Upper lobe of left lung (tissue), 6 donors: ENCODE results near the gene GLS. TPM values are rescaled to one million over a fixed set of nuclear protein-coding genes. Genes with fewer than 3 reads are reported as not detected.
"Not testable (repeated sequence)": the region's sequence is repeated elsewhere in the genome, so short reads cannot be mapped to it uniquely, and the experiment has no call there.

Experiments used
- ATAC-seq, 2 donors: fragments of 200-7000 bp; cut with Tn5 transposase; one replicate each; pipeline ENCODE4 v1.9.1; 2022; ENCODE audit warnings: mild to moderate bottlenecking in 2 of 2, moderate library complexity in 2 of 2; ENCODE audit not compliant: low FRiP score in 2 of 2
- DNase-seq, 2 donors: peaks; one replicate each; pipeline ENCODE4 v3.0.0-alpha.2; 2019 to 2020
- H3K27ac ChIP-seq, 4 donors: fragments of 200-600 bp; sonication (generic); one replicate each; pipeline ENCODE4 v1.5.1; 2016 to 2019
- H3K27me3 ChIP-seq, 4 donors: fragments of 200-600 bp; sonication (generic); one replicate each; pipeline ENCODE4 v1.5.1; 2017 to 2019
- H3K36me3 ChIP-seq, 4 donors: fragments of 200-600 bp; sonication (generic); one replicate each; pipeline ENCODE4 v1.5.1; 2016 to 2019
- H3K4me1 ChIP-seq, 4 donors: fragments of 200-600 bp; sonication (generic); one replicate each; pipeline ENCODE4 v1.5.1; 2018 to 2019
- H3K4me3 ChIP-seq, 4 donors: fragments of 200-600 bp; sonication (generic); one replicate each; pipeline ENCODE4 v1.5.1; 2017 to 2019; ENCODE audit warnings: mild to moderate bottlenecking in 2 of 4, moderate library complexity in 1 of 4
- H3K9me3 ChIP-seq, 4 donors: fragments of 200-600 bp; sonication (generic); one replicate each; pipeline ENCODE4 v1.5.1; 2018 to 2019
- CTCF ChIP-seq, 6 experiments: fragments of 450-650 bp in 4 of 6; fragments of 200-600 bp in 2 of 6; sonication (generic) in 2 of 6; IDR thresholded peaks; one replicate each; pipeline ENCODE4 v1.5.1; 2016 to 2019; ENCODE audit warnings: antibody characterized with exemption in 6 of 6
- EP300 ChIP-seq, 4 donors: sonication (generic); formaldehyde crosslinking; IDR thresholded peaks; one replicate each; pipeline ENCODE4 v1.5.1; 2017; ENCODE audit warnings: antibody characterized with exemption in 4 of 4, control low read depth in 2 of 4
- POLR2A ChIP-seq, 4 donors: fragments of 450-650 bp; IDR thresholded peaks; one replicate each; pipeline ENCODE4 v1.5.1; 2016 to 2017; ENCODE audit warnings: antibody characterized with exemption in 4 of 4, mild to moderate bottlenecking in 2 of 4
- POLR2AphosphoS5 ChIP-seq, 2 donors: sonication (generic); formaldehyde crosslinking; IDR thresholded peaks; one replicate each; pipeline ENCODE4 v1.5.1; 2017; ENCODE audit warnings: antibody characterized with exemption in 2 of 2
- WGBS, 2 donors: methylation state at CpG; one replicate each; pipeline ENCODE4 v1.1.5; 2017 to 2018; 5-methylcytosine and 5-hydroxymethylcytosine counted together
- total RNA-seq, 6 donors: library from RNA; depleted of rRNA in 4 of 6; stranded (reverse); fragments of >200 nt in 4 of 6; gene quantifications; one replicate each; pipeline versions ENCODE4 v1.1.0 to v1.2.1, GENCODE V29; 2016 to 2021
- donor health status: DM: no; HTN: no; CAD: no; lungs with moderate emphysema.
- donor health status: DM: no; HTN: yes; CAD: no; lungs with severe emphysema.

The GLS gene
- total RNA-seq, 6 donors from 2014 or later: 126 to 401 (median 189) TPM

GRCh38 chr2:190847504-190848081 is 33.0 kb upstream of the GLS start:
- peak in 1 of 2 donors; percentile 42 for ATAC-seq
- H3K4me1 ChIP-seq: peaks cover 0 to 27% (median 17%) of the 10 kb centered on the region in 4 donors

GRCh38 chr2:190849774-190850173 is 30.8 kb upstream of the GLS start:
- peak in 1 of 2 donors; percentile 76 for ATAC-seq
- no peaks in the 10 kb centered on the region for H3K36me3 ChIP-seq

More at GRCh38 chr2:190847504-190848081, 33.0 kb upstream of the GLS start:
- no peak for DNase-seq
- Histone ChIP-seq H3K27ac (peak overlapping the region in 3 of 4 donors; percentile 33 to 64 (median 61)), H3K36me3 (no peaks in the 10 kb centered on the region), H3K27me3 (no peaks in the 10 kb centered on the region), H3K9me3 (no peaks in the 10 kb centered on the region), H3K4me3 (no peak overlapping the region)
- TF ChIP-seq CTCF (IDR thresholded peaks at IDR 0.05): no peak
- no peak for TF ChIP-seq EP300 (IDR thresholded peaks at IDR 0.05)
- no peak for TF ChIP-seq POLR2A (IDR thresholded peaks at IDR 0.05)
- TF ChIP-seq POLR2AphosphoS5 (IDR thresholded peaks at IDR 0.05): no peak
- 18 to 23% methylated on average over 3 of the region's 3 CpGs for WGBS, 2 donors

GRCh38 chr2:190853022-190853421 is 27.6 kb upstream of the GLS start:
- not testable (repeated sequence) for H3K9me3 ChIP-seq, ATAC-seq, H3K27me3 ChIP-seq, H3K27ac ChIP-seq, DNase-seq, H3K4me3 ChIP-seq, H3K36me3 ChIP-seq
- WGBS, 2 donors: 73 to 97% methylated on average over 4 of the region's 4 CpGs
- H3K4me1 ChIP-seq: peaks cover 3 to 11% (median 7%) of the 10 kb centered on the region in 4 donors

More at GRCh38 chr2:190849774-190850173, 30.8 kb upstream of the GLS start:
- Histone ChIP-seq H3K27me3 (no peaks in the 10 kb centered on the region), H3K27ac (no peak overlapping the region), H3K4me3 (no peak overlapping the region), H3K4me1 (peaks cover 3 to 27% (median 17%) of the 10 kb centered on the region in 4 donors), H3K9me3 (no peaks in the 10 kb centered on the region)
- 85 to 94% methylated on average over 2 of the region's 2 CpGs for WGBS, 2 donors
- TF ChIP-seq EP300 (IDR thresholded peaks at IDR 0.05): no peak
- no peak for TF ChIP-seq POLR2A (IDR thresholded peaks at IDR 0.05)
- no peak for TF ChIP-seq POLR2AphosphoS5 (IDR thresholded peaks at IDR 0.05)
- no peak for TF ChIP-seq CTCF (IDR thresholded peaks at IDR 0.05)
- no peak for DNase-seq

GRCh38 chr2:190853531-190854383 is 26.9 kb upstream of the GLS start:
- Histone ChIP-seq H3K36me3 (no peaks in the 10 kb centered on the region), H3K4me1 (peaks cover 3 to 7% (median 5%) of the 10 kb centered on the region in 4 donors), H3K27me3 (no peaks in the 10 kb centered on the region), H3K27ac (no peak overlapping the region), H3K4me3 (no peak overlapping the region), H3K9me3 (no peaks in the 10 kb centered on the region)
- WGBS, 2 donors: 48 to 60% methylated on average over 2 of the region's 2 CpGs
- TF ChIP-seq POLR2A (IDR thresholded peaks at IDR 0.05) (no peak), EP300 (IDR thresholded peaks at IDR 0.05) (no peak), POLR2AphosphoS5 (IDR thresholded peaks at IDR 0.05) (no peak), CTCF (IDR thresholded peaks at IDR 0.05) (no peak)
- ATAC-seq (peak in 1 of 2 donors; percentile 80), DNase-seq (no peak)

DNA sequence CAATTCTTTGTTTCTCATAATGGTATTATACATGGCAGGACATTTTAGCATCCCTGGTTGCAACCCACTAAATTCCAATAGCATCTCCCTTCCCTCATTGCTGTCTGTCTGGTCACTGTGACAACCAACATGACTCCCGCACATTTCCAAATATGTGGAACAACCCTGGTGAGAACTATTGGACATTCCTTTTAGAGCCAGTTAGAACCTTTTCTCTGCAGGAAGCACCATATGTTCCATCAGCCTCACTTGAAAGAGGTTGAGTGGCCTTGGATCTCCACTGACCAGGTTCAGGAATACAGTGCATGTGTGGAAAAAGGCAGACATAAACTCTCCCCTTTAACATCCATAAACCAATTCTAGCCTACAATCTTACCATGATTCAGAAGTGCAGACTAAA is 25.9 kb upstream of the GLS start:
- TF ChIP-seq EP300 (IDR thresholded peaks at IDR 0.05) (no peak), CTCF (IDR thresholded peaks at IDR 0.05) (no peak), POLR2AphosphoS5 (IDR thresholded peaks at IDR 0.05) (no peak), POLR2A (IDR thresholded peaks at IDR 0.05) (no peak)
- 95 to 100% methylated on average over 1 of the region's 1 CpG for WGBS, 2 donors
- H3K4me1 ChIP-seq: peaks cover 3 to 14% (median 6%) of the 10 kb centered on the region in 4 donors
- no peaks in the 10 kb centered on the region for H3K36me3 ChIP-seq
- H3K4me3 ChIP-seq: no peak overlapping the region
- no peaks in the 10 kb centered on the region for H3K27me3 ChIP-seq
- no peak for DNase-seq
- no peaks in the 10 kb centered on the region for H3K9me3 ChIP-seq
- ATAC-seq: no peak
- H3K27ac ChIP-seq: no peak overlapping the region
